H1 (cell line): ENCODE results near the gene SEPTIN5. TPM values are rescaled to one million over a fixed set of nuclear protein-coding genes. Genes with fewer than 3 reads are reported as not detected.

Experiments
- CTCF ChIA-PET: fragments of 300-600 bp; sonication (Branson Sonifier 250); formaldehyde crosslinking; loops from one replicate; lab custom pipeline; 2021; ENCODE audit not compliant: partially characterized antibody; lab: Charles Lee
- POLR2A ChIA-PET: fragments of 300-600 bp; sonication (Branson Sonifier 250); formaldehyde crosslinking; loops from one replicate; lab custom pipeline; 2021; ENCODE audit warnings: inconsistent platforms; ENCODE audit not compliant: partially characterized antibody; lab: Charles Lee
- DNase-seq, 2 experiments: peaks; one replicate each; pipeline versions ENCODE4 v3.0.0 to v3.0.0-alpha.2; 2010 to 2022; ENCODE audit warnings: low spot score in 2 of 2, low read depth in 1 of 2, mixed read lengths in 1 of 2
- FAIRE-seq: peaks from 2 replicates; lab custom pipeline; 2011; peaks lifted over from hg19 to GRCh38; lab: Jason Lieb, UNC
- H2AFZ ChIP-seq: 2 replicates; pipeline ENCODE4 v1.8.1; 2012; ENCODE audit warnings: low read length, inconsistent platforms
- H2AK5ac ChIP-seq: 2 replicates; pipeline ENCODE4 v1.6.1; 2013; ENCODE audit warnings: low read depth, low read length
- H2BK120ac ChIP-seq: replicated peaks from 2 replicates; pipeline ENCODE3; 2013; ENCODE audit warnings: low read depth, low read length, inconsistent platforms
- H2BK12ac ChIP-seq: 2 replicates; pipeline ENCODE4 v1.6.1; 2013; ENCODE audit warnings: low read depth, low read length
- H2BK15ac ChIP-seq: 2 replicates; pipeline ENCODE4 v1.6.1; 2013; ENCODE audit warnings: low read length
- H2BK20ac ChIP-seq: 2 replicates; pipeline ENCODE4 v1.6.1; 2013; ENCODE audit warnings: low read length
- H2BK5ac ChIP-seq: 2 replicates; pipeline ENCODE4 v1.6.1; 2013; ENCODE audit warnings: low read depth, low read length
- H3K14ac ChIP-seq: 2 replicates; pipeline ENCODE4 v1.6.1; 2013; ENCODE audit warnings: inconsistent platforms; ENCODE audit not compliant: insufficient read length
- H3K18ac ChIP-seq: 2 replicates; pipeline ENCODE4 v1.6.1; 2013; ENCODE audit warnings: low read length; ENCODE audit errors: extremely low read depth
- H3K23ac ChIP-seq: 2 replicates; pipeline ENCODE4 v1.6.1; 2013; ENCODE audit warnings: inconsistent platforms; ENCODE audit not compliant: insufficient read length
- H3K23me2 ChIP-seq: 2 replicates; pipeline ENCODE4 v1.6.1; 2013; ENCODE audit warnings: low read depth, low read length
- H3K27ac ChIP-seq: 2 replicates; pipeline ENCODE4 v1.6.1; 2011; ENCODE audit warnings: low read depth, low read length, inconsistent platforms
- H3K27me3 ChIP-seq, 4 experiments: replicated peaks in 1 of 4; 1 replicate in 1 of 4; 2 replicates in 3 of 4; pipeline versions ENCODE4 v1.6.1 to v1.8.1; 2011 to 2013; ENCODE audit warnings: low read length in 3 of 4, mild to moderate bottlenecking in 3 of 4, inconsistent platforms in 2 of 4, mixed read lengths in 2 of 4, moderate library complexity in 1 of 4; ENCODE audit not compliant: control insufficient read depth in 3 of 4, insufficient read depth in 3 of 4; ENCODE audit errors: extremely low read depth in 1 of 4
- H3K36me3 ChIP-seq, 4 experiments: 2 replicates each; pipeline versions ENCODE4 v1.6.1 to v1.8.1; 2011 to 2013; ENCODE audit warnings: mild to moderate bottlenecking in 4 of 4, low read length in 3 of 4, moderate library complexity in 2 of 4, control low read depth in 1 of 4, inconsistent platforms in 1 of 4; ENCODE audit not compliant: insufficient read depth in 4 of 4, control insufficient read depth in 2 of 4
- H3K4ac ChIP-seq: replicated peaks from 2 replicates; pipeline ENCODE3; 2013; ENCODE audit warnings: low read length, low read depth, mixed read lengths, inconsistent platforms; ENCODE audit not compliant: insufficient read length
- H3K4me1 ChIP-seq, 4 experiments: replicated peaks in 1 of 4; 1 replicate in 1 of 4; 2 replicates in 3 of 4; pipeline versions ENCODE4 v1.6.1 to v1.8.1; 2011 to 2013; ENCODE audit warnings: low read length in 3 of 4, inconsistent platforms in 2 of 4, mixed read lengths in 1 of 4; ENCODE audit not compliant: insufficient read depth in 4 of 4, control insufficient read depth in 3 of 4
- H3K4me2 ChIP-seq, 2 experiments: 2 replicates each; pipeline versions ENCODE4 v1.6.1 to v1.8.1; 2011 to 2013; ENCODE audit warnings: low read depth in 2 of 2, low read length in 2 of 2, control low read depth in 1 of 2, inconsistent platforms in 1 of 2, mild to moderate bottlenecking in 1 of 2; ENCODE audit not compliant: insufficient read depth in 1 of 2
- H3K4me3 ChIP-seq, 4 experiments: fragments of 200-600, 300-600 bp in 1 of 4; sonication (generic), shearing (Covaris generic), sonication (Bioruptor Twin) in 1 of 4; 2 replicates each; pipeline versions ENCODE4 v1.5.1 to v1.8.1; 2011 to 2016; ENCODE audit warnings: low read length in 4 of 4, low read depth in 3 of 4, control low read depth in 2 of 4, inconsistent platforms in 2 of 4, mild to moderate bottlenecking in 2 of 4, mixed read lengths in 1 of 4, moderate library complexity in 1 of 4; ENCODE audit not compliant: insufficient read depth in 2 of 4; ENCODE audit errors: extremely low read depth in 1 of 4
- H3K56ac ChIP-seq: replicated peaks from 2 replicates; pipeline ENCODE3; 2013; ENCODE audit warnings: low read depth, mild to moderate bottlenecking, mixed read lengths, low read length, inconsistent platforms; ENCODE audit not compliant: insufficient read length
- H3K79me1 ChIP-seq: 2 replicates; pipeline ENCODE4 v1.6.1; 2013; ENCODE audit warnings: low read depth, low read length, control low read depth
- H3K79me2 ChIP-seq, 2 experiments: 2 replicates each; pipeline versions ENCODE4 v1.6.1 to v1.8.1; 2012 to 2013; ENCODE audit warnings: low read length in 2 of 2, mild to moderate bottlenecking in 2 of 2, inconsistent platforms in 1 of 2; ENCODE audit not compliant: insufficient read depth in 2 of 2, control insufficient read depth in 1 of 2
- H3K9ac ChIP-seq, 4 experiments: replicated peaks in 1 of 4; 1 replicate in 1 of 4; 2 replicates in 3 of 4; pipeline versions ENCODE4 v1.6.1 to v1.8.1; 2011 to 2013; ENCODE audit warnings: low read depth in 3 of 4, low read length in 3 of 4, control low read depth in 2 of 4, mild to moderate bottlenecking in 2 of 4, moderate library complexity in 2 of 4, inconsistent platforms in 1 of 4; ENCODE audit errors: extremely low read depth in 1 of 4
- H3K9me3 ChIP-seq, 2 experiments: 2 replicates each; pipeline versions ENCODE4 v1.6.1 to v1.8.1; 2012 to 2013; ENCODE audit warnings: mild to moderate bottlenecking in 2 of 2, moderate library complexity in 2 of 2, control low read depth in 1 of 2, inconsistent platforms in 1 of 2, low read depth in 1 of 2, low read length in 1 of 2, mixed read lengths in 1 of 2; ENCODE audit not compliant: insufficient read depth in 2 of 2
- H4K20me1 ChIP-seq, 2 experiments: replicated peaks in 1 of 2; 2 replicates each; pipeline versions ENCODE3 to v1.8.1; 2011 to 2013; ENCODE audit warnings: inconsistent platforms in 2 of 2, low read length in 2 of 2, mild to moderate bottlenecking in 1 of 2; ENCODE audit not compliant: insufficient read depth in 2 of 2, control insufficient read depth in 1 of 2
- H4K5ac ChIP-seq: 2 replicates; pipeline ENCODE4 v1.6.1; 2013; ENCODE audit warnings: low read length, low read depth, mixed read lengths, inconsistent platforms; ENCODE audit not compliant: insufficient read length
- H4K8ac ChIP-seq: 2 replicates; pipeline ENCODE4 v1.8.0; 2013; ENCODE audit warnings: mild to moderate bottlenecking, moderate library complexity, low read length, inconsistent platforms; ENCODE audit not compliant: insufficient read depth; ENCODE audit errors: extremely low read depth
- H4K91ac ChIP-seq: replicated peaks from 2 replicates; pipeline ENCODE3; 2013; ENCODE audit warnings: low read length, mixed read lengths, inconsistent platforms; ENCODE audit not compliant: insufficient read length
- CBX8 ChIP-seq: fragments of 300-800, 300-1000 bp; sonication (generic); IDR thresholded peaks from 2 replicates; pipeline ENCODE4 v1.7.1; 2016; ENCODE audit warnings: low read depth, low read length, borderline replicate concordance
- CEBPB ChIP-seq: IDR thresholded peaks from 2 replicates; pipeline ENCODE4 v1.6.1; 2012; ENCODE audit warnings: low read depth, low read length
- WGBS, 2 experiments: shearing (Covaris generic) in 1 of 2; methylation state at CpG; one replicate each; pipeline versions ENCODE4 v1.1.6 to v1.1.7; 2013 to 2015; ENCODE audit warnings: low lambda C conversion rate in 2 of 2, mixed read lengths in 2 of 2, inconsistent platforms in 1 of 2, low coverage in 1 of 2, missing lambda C conversion rate in 1 of 2; ENCODE audit not compliant: insufficient replicate concordance in 2 of 2, insufficient coverage in 1 of 2, insufficient read length in 1 of 2; ENCODE audit errors: extremely low coverage in 1 of 2, missing lambda C conversion rate in 1 of 2; 5-methylcytosine and 5-hydroxymethylcytosine counted together
- polyA plus RNA-seq, 7 experiments: library from polyadenylated mRNA; depleted of rRNA in 3 of 7; stranded (reverse) in 5 of 7; unstranded in 2 of 7; fragments of >200 nt in 5 of 7; fragments of 200-250 nt in 2 of 7; gene quantifications; 1 replicate in 5 of 7; 2 replicates in 1 of 7; 4 replicates in 1 of 7; pipeline versions ENCODE4 v1.2.1 to v1.2.3, GENCODE V29; 2011 to 2013; ENCODE audit warnings: missing spikeins in 2 of 7, mixed read lengths in 2 of 7
- total RNA-seq: library from RNA; stranded (reverse); fragmentation: NEBNext Ultra II Directional; extraction: Animal tissue kit (Norgen Biotek cat#: 25700); gene quantifications from 2 replicates; pipeline ENCODE4 v1.2.1, GENCODE V29; 2021

SEPTIN5 gene
- total and polyA plus RNA-seq, 2 of the 8 experiments (the other 6 are each of a cell fraction or from before 2014, with no cell fraction given), result 6.0 to 8.6 TPM

DNA sequence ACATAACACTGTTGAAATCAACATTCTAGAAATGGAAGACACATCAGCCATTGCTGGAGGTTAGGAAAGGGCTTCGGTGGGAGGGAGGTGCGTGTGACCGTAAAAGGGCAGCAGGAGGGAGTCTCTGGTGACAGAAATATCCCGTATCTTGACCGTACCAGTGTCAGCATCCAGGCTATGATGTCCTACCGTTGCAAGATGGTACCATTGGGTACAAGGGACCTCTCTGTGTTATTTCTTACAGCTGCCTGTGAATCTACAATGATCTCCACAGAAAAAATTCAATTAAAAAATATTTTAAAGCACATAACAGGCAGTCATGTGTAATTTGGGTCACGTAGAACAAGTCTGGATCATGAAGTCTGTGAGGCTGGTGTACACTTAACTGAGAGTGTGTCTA, 27.4 kb upstream of the SEPTIN5 start:
- Histone ChIP-seq H3K79me1 (no peaks in the 10 kb centered on the region), H4K20me1 (no peaks in the 10 kb centered on the region), H2AK5ac (no peak overlapping the region), H2AFZ (no peak overlapping the region), H2BK15ac (no peak overlapping the region), H4K5ac (no peak overlapping the region), H3K36me3 (no peaks in the 10 kb centered on the region), H3K18ac (no peak overlapping the region), H3K4ac (no peak overlapping the region), H2BK12ac (no peak overlapping the region), H4K8ac (no peak overlapping the region), H3K56ac (no peak overlapping the region), H3K23ac (no peak overlapping the region), H3K27me3 (no peaks in the 10 kb centered on the region), H3K23me2 (no peaks in the 10 kb centered on the region), H2BK5ac (no peak overlapping the region), H3K14ac (no peak overlapping the region), H3K9ac (no peak overlapping the region), H3K27ac (no peak overlapping the region), H3K79me2 (no peaks in the 10 kb centered on the region), H2BK20ac (no peak overlapping the region), H3K4me1 (peaks cover 0 to 11% (median 4%) of the 10 kb centered on the region in 4 experiments; a peak in 6 of 7 replicates), H3K4me3 (no peak overlapping the region), H4K91ac (no peak overlapping the region), H3K9me3 (no peaks in the 10 kb centered on the region), H3K4me2 (no peak overlapping the region), H2BK120ac (no peak overlapping the region)
- TF ChIP-seq CEBPB (no peak), CBX8 (no peak)
- no peak for DNase-seq
- 83% methylated on average over 7 of the region's 7 CpGs; no CpG with 5 or more reads in 1 of the 2 experiments for WGBS, 2 experiments
- CTCF ChIA-PET, result interaction anchor here (0.8 to 6.5 kb wide), 5 partner anchors 7 to 58 kb away, joined by 3 to 76 read pairs (median 7); no protein-coding TSS in a partner anchor
- no peak for FAIRE-seq
- POLR2A ChIA-PET, result interaction anchor here (0.7 kb wide), 1 partner anchor 583 kb away, joined by 3 read pairs; no protein-coding TSS in a partner anchor
